Kidney epithelial cell (primary cell): ENCODE measurements around the gene ITGA3. TPM values are rescaled to one million over a fixed set of nuclear protein-coding genes. Genes with fewer than 3 reads are reported as not detected.
A peak's percentile ranks its signal among the peaks of the same experiment; 100 is the strongest.

Experiments used
- DNase-seq: peaks from one replicate; pipeline ENCODE4 v3.0.0-alpha.2; 2010; ENCODE audit warnings: low read depth
- H3K27me3 ChIP-seq: 2 replicates; pipeline ENCODE4 v1.6.0; 2011; ENCODE audit warnings: low read length; ENCODE audit not compliant: control insufficient read depth, insufficient read depth
- H3K36me3 ChIP-seq: 2 replicates; pipeline ENCODE4 v1.5.1; 2011; ENCODE audit warnings: low read length; ENCODE audit not compliant: control insufficient read depth, insufficient read depth
- H3K4me3 ChIP-seq: 2 replicates; pipeline ENCODE4 v1.5.1; 2011; ENCODE audit warnings: low read depth, mild to moderate bottlenecking, control low read depth, low read length
- total RNA-seq: library from RNA; depleted of rRNA; stranded (reverse); fragments of >200 nt; gene quantifications from 2 replicates; pipeline ENCODE4 v1.2.3, GENCODE V29; 2015
- TF ChIP-seq, protein P1 (sequence below): IDR thresholded peaks from 2 replicates; pipeline ENCODE4 v1.5.1; 2011; ENCODE audit warnings: mild to moderate bottlenecking, moderate library complexity, low read length, control low read depth, inconsistent platforms; ENCODE audit not compliant: insufficient read depth, poor library complexity, severe bottlenecking

The ITGA3 gene
- total RNA-seq, 1 donor from 2014 or later, result 1,029 TPM

DNA sequence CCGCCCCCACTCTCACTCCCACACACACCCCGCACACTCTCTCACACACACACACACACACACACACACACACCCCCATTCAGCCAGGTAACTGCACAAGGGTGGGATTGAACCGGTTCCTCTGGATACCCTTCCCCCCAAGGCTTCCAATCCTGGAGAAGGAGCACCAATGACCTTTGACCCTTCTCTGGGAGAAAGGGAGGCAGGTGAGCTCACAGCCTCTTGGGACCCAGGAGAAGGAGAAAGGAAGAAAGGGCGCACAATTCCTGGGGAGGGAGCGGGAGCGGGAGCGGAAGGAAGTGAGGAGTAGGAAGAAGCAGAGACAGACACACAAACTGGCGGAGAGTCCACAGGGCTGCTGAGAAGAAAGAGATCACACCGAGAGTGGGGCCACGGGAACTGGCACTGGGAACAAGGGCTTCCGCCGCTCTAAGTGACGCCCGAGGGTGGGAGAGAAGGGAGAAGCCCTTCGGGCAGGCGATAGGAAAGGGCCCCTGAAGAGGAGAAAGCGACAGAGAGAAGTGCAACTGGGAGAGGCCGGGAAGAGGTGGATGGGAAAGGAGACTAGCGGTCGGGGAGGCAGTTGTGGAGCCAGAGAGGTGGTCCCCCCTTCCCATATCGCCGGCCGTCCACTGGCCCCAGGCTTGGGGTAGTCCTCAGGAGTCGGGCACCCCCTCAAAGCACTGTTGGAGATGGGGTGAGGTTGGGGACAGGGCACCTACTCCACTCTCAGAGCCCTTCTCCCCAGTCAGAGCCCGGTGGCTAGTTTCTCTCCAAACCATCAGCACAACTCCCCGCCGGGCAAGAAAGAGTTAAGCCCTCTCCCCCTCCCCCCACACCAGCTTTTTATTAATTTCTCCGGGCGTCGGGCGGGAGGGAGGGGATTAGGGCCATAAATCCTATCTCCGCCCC is 72.8 kb downstream of the ITGA3 start:
- Histone ChIP-seq H3K36me3 (no peaks in the 10 kb centered on the region), H3K4me3 (peak overlapping the region; percentile 43), H3K27me3 (no peaks in the 10 kb centered on the region)
- no peak for DNase-seq
- TF ChIP-seq, protein P1, sequence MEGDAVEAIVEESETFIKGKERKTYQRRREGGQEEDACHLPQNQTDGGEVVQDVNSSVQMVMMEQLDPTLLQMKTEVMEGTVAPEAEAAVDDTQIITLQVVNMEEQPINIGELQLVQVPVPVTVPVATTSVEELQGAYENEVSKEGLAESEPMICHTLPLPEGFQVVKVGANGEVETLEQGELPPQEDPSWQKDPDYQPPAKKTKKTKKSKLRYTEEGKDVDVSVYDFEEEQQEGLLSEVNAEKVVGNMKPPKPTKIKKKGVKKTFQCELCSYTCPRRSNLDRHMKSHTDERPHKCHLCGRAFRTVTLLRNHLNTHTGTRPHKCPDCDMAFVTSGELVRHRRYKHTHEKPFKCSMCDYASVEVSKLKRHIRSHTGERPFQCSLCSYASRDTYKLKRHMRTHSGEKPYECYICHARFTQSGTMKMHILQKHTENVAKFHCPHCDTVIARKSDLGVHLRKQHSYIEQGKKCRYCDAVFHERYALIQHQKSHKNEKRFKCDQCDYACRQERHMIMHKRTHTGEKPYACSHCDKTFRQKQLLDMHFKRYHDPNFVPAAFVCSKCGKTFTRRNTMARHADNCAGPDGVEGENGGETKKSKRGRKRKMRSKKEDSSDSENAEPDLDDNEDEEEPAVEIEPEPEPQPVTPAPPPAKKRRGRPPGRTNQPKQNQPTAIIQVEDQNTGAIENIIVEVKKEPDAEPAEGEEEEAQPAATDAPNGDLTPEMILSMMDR, result no peak

DNA sequence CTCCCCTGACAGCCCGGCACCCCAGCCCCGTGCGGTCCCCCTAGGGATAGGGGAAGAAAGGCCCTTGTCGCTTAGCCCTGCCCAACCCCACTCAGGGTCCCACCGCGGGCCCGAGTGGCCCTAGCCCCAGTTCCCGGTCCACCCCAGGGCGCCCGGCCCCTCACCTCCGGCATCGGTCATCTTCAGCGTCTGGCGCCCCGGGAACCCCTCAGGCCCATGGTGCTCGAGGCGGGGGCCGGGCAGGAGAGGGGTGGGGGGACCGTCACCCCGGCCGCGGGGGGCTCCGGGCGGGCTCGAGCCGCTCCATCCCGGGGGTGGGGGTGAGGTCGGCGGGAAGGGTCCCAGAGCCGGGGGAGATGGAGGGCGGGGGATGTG is 73.4 kb downstream of the ITGA3 start:
- DNase-seq, result no peak
- Histone ChIP-seq H3K4me3 (peak overlapping the region; percentile 43), H3K36me3 (no peaks in the 10 kb centered on the region), H3K27me3 (no peaks in the 10 kb centered on the region)
- TF ChIP-seq, protein P1, result no peak

- no peak for DNase-seq
- TF ChIP-seq, protein P1, result no peak
- Histone ChIP-seq H3K27me3 (no peaks in the 10 kb centered on the region), H3K4me3 (peak within 1 kb of the TSS; percentile 43), H3K36me3 (no peaks in the 10 kb centered on the region)
Measured at GRCh38 chr17:50129728-50130558, 74.0 kb downstream of the ITGA3 start, which contains the start of gene SAMD14. SAMD14 (minus strand) TSS chr17:50130160; CDS start chr17:50124959, 5,201 bp downstream.

DNA sequence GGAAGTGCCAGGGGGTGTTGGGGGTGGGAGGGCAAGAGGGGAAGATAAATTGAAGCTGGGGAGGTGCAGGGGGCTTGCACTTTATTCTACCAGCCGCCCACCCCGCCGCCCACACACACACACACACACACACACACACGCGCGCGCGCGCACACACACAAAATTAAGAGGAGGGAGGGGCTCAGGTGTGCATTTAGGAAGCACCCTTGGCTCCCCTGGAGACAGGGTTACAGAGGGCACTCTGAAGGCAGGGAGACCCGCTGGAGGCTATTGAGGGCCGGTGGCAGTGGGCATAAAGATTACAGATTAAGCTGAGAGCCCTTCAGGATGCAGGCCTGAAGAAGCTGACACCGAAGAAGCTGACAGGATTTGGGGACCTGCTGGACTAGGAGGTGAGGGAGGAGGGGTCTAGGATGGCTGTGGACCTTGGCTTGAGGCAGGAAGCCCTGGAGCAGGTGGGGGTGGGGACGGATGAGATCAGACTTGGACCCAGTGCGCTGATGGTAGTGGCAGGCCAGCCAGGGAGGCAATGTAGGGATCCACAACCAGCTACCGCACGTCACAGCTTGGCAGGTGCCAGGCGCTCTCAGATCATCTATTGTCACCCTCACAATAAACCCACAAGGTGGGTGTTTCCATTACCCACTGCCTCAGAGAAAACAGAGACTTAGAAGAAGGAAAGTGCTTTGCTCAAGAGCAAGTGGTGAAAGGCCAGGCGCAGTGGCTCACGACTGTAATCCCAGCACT is 74.8 kb downstream of the ITGA3 start:
- TF ChIP-seq, protein P1, result no peak
- H3K27me3 ChIP-seq, result no peaks in the 10 kb centered on the region
- H3K4me3 ChIP-seq, result peak overlapping the region; percentile 43
- no peak for DNase-seq
- no peaks in the 10 kb centered on the region for H3K36me3 ChIP-seq

DNA sequence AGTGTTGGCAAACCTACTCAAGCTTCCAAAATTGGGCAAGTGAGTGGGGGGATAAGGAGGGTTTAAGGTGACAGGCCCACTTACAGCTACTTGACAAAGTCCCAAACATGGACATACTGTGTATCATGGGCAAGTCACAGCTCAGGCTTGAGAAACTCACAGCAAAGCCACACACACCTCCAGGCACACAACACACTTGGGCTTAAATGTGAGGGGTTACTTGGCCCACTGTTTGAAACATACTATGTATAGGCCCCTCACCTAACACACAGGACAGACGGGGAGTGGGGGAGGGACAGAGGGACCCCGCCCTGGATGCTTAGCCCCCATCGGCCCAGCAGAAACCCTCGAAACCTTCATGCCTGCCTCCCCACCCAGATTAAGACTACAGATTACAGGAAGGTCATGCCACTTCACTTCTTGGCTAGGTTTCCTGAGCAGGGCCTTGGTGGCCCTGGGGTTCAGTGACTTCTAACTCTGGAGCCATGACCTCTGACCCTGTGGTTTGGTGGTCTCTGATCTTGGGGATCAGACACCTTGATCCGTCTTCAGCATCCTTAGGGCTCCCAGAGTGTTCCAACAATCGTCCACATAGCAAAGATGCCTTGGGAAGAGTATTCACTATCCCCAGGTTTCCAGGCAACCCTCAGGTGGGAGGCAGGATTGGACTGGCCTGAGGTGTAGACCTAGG is 76.3 kb downstream of the ITGA3 start:
- peaks cover 2% of the 10 kb centered on the region for H3K36me3 ChIP-seq
- DNase-seq, result no peak
- H3K4me3 ChIP-seq, result no peak overlapping the region

More for the DNA sequence above, 76.3 kb downstream of the ITGA3 start:
- no peaks in the 10 kb centered on the region for H3K27me3 ChIP-seq
- TF ChIP-seq, protein P1, result no peak
